ENCODE measurements around the gene FMN2. TPM values are rescaled to one million over a fixed set of nuclear protein-coding genes. Genes with fewer than 3 reads are reported as not detected.

Gene FMN2
- total and polyA plus RNA-seq, 2 experiments from 2014 or later: 0.97 TPM; not detected in 1

DNA sequence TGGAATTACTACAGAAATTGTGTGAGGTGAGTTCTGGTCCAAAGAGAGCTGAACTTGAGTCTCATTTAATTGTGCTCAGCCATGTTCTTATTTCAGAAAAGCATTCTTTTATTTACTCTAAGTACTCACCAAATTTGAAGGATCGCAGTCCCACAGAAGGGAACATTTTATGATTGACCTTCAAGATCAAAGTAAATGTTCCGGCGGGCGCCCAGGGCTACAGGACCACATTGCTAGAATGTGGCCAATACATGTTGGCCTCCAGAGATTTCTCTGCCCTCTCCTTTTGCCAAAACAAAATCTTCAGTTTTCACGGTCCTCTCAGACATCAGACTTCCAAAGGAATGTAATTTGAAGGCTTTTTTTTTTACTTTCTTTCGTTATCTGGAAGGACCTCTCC is 237.8 kb downstream of the FMN2 start:
- Histone ChIP-seq H3K79me2 (no peaks in the 10 kb centered on the region), H2AFZ (no peak overlapping the region), H3K4me1 (ENCODE audit: insufficient read depth) (no peaks in the 10 kb centered on the region), H3K27me3 (no peaks in the 10 kb centered on the region), H3K9me3 (ENCODE audit: low read depth) (no peaks in the 10 kb centered on the region), H3K4me2 (no peak overlapping the region), H3K9me2 (replicated peaks; ENCODE audit: insufficient read depth) (no peaks in the 10 kb centered on the region), H3K36me3 (replicated peaks; ENCODE audit: insufficient read depth, low read depth) (no peaks in the 10 kb centered on the region), H3K4me3 (no peak overlapping the region), H3K27ac (no peak overlapping the region), H4K20me1 (ENCODE audit: insufficient read depth, poor library complexity, severe bottlenecking) (no peaks in the 10 kb centered on the region)
- no peak for TF ChIP-seq EZH2phosphoT487 (IDR thresholded peaks at IDR 0.05; ENCODE audit: low read depth, severe bottlenecking, unreplicated experiment)
- TF ChIP-seq, protein P1, sequence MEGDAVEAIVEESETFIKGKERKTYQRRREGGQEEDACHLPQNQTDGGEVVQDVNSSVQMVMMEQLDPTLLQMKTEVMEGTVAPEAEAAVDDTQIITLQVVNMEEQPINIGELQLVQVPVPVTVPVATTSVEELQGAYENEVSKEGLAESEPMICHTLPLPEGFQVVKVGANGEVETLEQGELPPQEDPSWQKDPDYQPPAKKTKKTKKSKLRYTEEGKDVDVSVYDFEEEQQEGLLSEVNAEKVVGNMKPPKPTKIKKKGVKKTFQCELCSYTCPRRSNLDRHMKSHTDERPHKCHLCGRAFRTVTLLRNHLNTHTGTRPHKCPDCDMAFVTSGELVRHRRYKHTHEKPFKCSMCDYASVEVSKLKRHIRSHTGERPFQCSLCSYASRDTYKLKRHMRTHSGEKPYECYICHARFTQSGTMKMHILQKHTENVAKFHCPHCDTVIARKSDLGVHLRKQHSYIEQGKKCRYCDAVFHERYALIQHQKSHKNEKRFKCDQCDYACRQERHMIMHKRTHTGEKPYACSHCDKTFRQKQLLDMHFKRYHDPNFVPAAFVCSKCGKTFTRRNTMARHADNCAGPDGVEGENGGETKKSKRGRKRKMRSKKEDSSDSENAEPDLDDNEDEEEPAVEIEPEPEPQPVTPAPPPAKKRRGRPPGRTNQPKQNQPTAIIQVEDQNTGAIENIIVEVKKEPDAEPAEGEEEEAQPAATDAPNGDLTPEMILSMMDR (IDR thresholded peaks at IDR 0.05; ENCODE audit: poor library complexity): no peak
- no peak for TF ChIP-seq EZH2 (IDR thresholded peaks at IDR 0.05; ENCODE audit: borderline replicate concordance)
- no peak for DNase-seq (ENCODE audit: low spot score)
- 91% methylated on average over 6 of the region's 6 CpGs for WGBS (ENCODE audit: low lambda C conversion rate, missing lambda C conversion rate)

DNA sequence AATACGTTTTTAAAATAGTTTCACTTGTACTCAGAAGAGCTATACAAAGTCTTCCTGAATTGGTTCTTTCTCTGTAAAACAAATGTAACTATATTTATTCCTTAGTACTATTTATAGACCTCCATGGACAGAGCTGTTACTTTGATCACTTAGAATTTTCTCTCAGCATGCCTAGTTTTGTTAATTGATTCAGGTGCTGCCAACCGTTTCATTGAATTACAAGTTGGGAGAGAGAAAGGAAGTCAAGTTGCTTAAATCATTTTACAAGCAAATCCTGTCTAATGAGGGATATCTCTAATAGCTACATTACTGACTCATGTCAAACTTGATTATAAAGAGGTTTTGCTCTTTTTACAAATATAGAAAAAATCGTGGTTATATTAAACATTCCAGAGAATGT is 241.0 kb downstream of the FMN2 start:
- H4K20me1 ChIP-seq (ENCODE audit: insufficient read depth, poor library complexity, severe bottlenecking): no peaks in the 10 kb centered on the region
- H2AFZ ChIP-seq: no peak overlapping the region
- no peak overlapping the region for H3K4me2 ChIP-seq
- H3K4me1 ChIP-seq (ENCODE audit: insufficient read depth): no peaks in the 10 kb centered on the region
- H3K9me2 ChIP-seq (replicated peaks; ENCODE audit: insufficient read depth): no peaks in the 10 kb centered on the region
- no peaks in the 10 kb centered on the region for H3K36me3 ChIP-seq (replicated peaks; ENCODE audit: insufficient read depth, low read depth)
- TF ChIP-seq, protein P1 (IDR thresholded peaks at IDR 0.05; ENCODE audit: poor library complexity): no peak
- TF ChIP-seq EZH2phosphoT487 (IDR thresholded peaks at IDR 0.05; ENCODE audit: low read depth, severe bottlenecking, unreplicated experiment) (no peak), EZH2 (IDR thresholded peaks at IDR 0.05; ENCODE audit: borderline replicate concordance) (no peak)
- H3K4me3 ChIP-seq: no peak overlapping the region
- no peaks in the 10 kb centered on the region for H3K79me2 ChIP-seq
- no peak overlapping the region for H3K27ac ChIP-seq
- no peaks in the 10 kb centered on the region for H3K9me3 ChIP-seq (ENCODE audit: low read depth)
- DNase-seq (ENCODE audit: low spot score): no peak
- no peaks in the 10 kb centered on the region for H3K27me3 ChIP-seq
- 57% methylated on average over 3 of the region's 3 CpGs for WGBS (ENCODE audit: low lambda C conversion rate, missing lambda C conversion rate)

DNA sequence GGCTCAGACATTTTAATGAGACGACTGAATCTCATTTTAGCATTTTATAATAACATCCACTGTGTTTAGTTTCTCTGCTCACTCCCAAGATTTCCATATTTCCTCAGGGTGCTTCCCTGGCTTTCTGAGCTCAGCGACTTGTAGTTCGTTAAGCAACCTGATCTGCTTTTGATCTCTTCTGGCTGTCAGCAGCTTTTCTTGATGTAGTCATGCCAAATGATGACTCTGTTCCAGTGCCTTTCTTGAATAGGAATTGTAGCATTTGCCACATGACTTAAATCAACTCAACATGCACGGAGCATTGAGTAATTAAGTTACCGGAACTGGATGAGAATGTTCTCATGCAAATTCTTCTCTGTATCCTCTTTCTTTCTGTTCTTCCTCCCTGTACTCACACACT is 246.1 kb downstream of the FMN2 start:
- Histone ChIP-seq H3K4me1 (ENCODE audit: insufficient read depth) (peaks cover 6% of the 10 kb centered on the region), H3K9me2 (replicated peaks; ENCODE audit: insufficient read depth) (no peaks in the 10 kb centered on the region), H3K4me2 (peak overlapping the region; percentile 28), H3K79me2 (no peaks in the 10 kb centered on the region), H4K20me1 (ENCODE audit: insufficient read depth, poor library complexity, severe bottlenecking) (no peaks in the 10 kb centered on the region), H3K36me3 (replicated peaks; ENCODE audit: insufficient read depth, low read depth) (no peaks in the 10 kb centered on the region), H2AFZ (no peak overlapping the region), H3K27me3 (no peaks in the 10 kb centered on the region), H3K9me3 (ENCODE audit: low read depth) (no peaks in the 10 kb centered on the region), H3K27ac (peak overlapping the region; percentile 74), H3K4me3 (no peak overlapping the region)
- peak; percentile 63 for DNase-seq (ENCODE audit: low spot score)
- WGBS (ENCODE audit: low lambda C conversion rate, missing lambda C conversion rate): 43% methylated on average over 5 of the region's 5 CpGs
- TF ChIP-seq EZH2 (IDR thresholded peaks at IDR 0.05; ENCODE audit: borderline replicate concordance) (no peak), EZH2phosphoT487 (IDR thresholded peaks at IDR 0.05; ENCODE audit: low read depth, severe bottlenecking, unreplicated experiment) (no peak)
- TF ChIP-seq, protein P1 (IDR thresholded peaks at IDR 0.05; ENCODE audit: poor library complexity): no peak

DNA sequence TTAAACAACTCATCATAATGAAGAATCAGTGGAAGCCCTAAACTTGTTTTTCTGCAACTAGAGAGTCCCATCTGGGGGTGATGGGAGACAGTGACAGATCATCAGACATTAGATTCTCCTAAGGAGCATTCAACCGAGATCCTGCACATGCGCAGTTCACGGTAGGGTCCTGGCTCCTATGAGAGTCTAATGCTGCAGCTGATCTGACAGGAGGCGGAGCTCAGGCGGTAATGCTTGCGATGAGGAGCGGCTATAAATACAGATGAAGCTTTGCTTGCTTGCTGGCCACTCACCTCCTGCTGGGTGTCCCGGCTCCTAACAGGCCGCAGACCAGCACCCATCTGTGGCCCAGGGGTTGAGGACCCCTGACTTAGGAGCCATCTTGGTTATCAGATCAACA is 247.2 kb downstream of the FMN2 start:
- H2AFZ ChIP-seq: no peak overlapping the region
- peaks cover 6% of the 10 kb centered on the region for H3K4me1 ChIP-seq (ENCODE audit: insufficient read depth)
- H3K4me2 ChIP-seq: no peak overlapping the region
- no peaks in the 10 kb centered on the region for H3K27me3 ChIP-seq
- DNase-seq (ENCODE audit: low spot score): no peak
- H3K27ac ChIP-seq: no peak overlapping the region
- no peaks in the 10 kb centered on the region for H3K9me2 ChIP-seq (replicated peaks; ENCODE audit: insufficient read depth)
- WGBS (ENCODE audit: low lambda C conversion rate, missing lambda C conversion rate): 90% methylated on average over 9 of the region's 9 CpGs
- H3K79me2 ChIP-seq: no peaks in the 10 kb centered on the region
- TF ChIP-seq EZH2 (IDR thresholded peaks at IDR 0.05; ENCODE audit: borderline replicate concordance): no peak
- no peak for TF ChIP-seq EZH2phosphoT487 (IDR thresholded peaks at IDR 0.05; ENCODE audit: low read depth, severe bottlenecking, unreplicated experiment)
- TF ChIP-seq, protein P1 (IDR thresholded peaks at IDR 0.05; ENCODE audit: poor library complexity): no peak
- no peak overlapping the region for H3K4me3 ChIP-seq
- H3K36me3 ChIP-seq (replicated peaks; ENCODE audit: insufficient read depth, low read depth): no peaks in the 10 kb centered on the region
- H3K9me3 ChIP-seq (ENCODE audit: low read depth): no peaks in the 10 kb centered on the region
- no peaks in the 10 kb centered on the region for H4K20me1 ChIP-seq (ENCODE audit: insufficient read depth, poor library complexity, severe bottlenecking)
